ENCODE measurements around the gene KIF18B. TPM values are rescaled to one million over a fixed set of nuclear protein-coding genes. Genes with fewer than 3 reads are reported as not detected.

Gene KIF18B
- total RNA-seq, 1 donor from 2014 or later, result 22.5 TPM

DNA sequence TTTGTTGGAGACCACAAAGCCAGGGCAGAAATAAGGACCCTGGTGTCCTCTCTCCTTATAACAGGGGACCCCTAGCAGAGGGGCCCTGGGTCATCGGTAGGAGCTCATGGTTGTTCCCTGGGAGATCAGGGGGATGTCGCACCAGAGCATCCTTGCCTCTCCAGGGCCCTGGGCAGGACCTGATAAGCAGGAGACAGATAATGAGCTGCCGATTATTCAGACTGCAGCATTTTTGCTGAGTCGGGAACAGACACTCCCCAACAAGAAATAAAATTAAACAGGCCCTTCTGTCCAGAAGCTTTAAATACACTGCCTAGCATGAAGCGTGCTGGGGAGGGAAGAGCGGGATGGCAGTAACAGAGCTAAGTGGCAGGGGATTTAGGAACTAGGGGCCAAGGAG lies 16.9 kb downstream of the KIF18B start:
- TF ChIP-seq, protein P1, sequence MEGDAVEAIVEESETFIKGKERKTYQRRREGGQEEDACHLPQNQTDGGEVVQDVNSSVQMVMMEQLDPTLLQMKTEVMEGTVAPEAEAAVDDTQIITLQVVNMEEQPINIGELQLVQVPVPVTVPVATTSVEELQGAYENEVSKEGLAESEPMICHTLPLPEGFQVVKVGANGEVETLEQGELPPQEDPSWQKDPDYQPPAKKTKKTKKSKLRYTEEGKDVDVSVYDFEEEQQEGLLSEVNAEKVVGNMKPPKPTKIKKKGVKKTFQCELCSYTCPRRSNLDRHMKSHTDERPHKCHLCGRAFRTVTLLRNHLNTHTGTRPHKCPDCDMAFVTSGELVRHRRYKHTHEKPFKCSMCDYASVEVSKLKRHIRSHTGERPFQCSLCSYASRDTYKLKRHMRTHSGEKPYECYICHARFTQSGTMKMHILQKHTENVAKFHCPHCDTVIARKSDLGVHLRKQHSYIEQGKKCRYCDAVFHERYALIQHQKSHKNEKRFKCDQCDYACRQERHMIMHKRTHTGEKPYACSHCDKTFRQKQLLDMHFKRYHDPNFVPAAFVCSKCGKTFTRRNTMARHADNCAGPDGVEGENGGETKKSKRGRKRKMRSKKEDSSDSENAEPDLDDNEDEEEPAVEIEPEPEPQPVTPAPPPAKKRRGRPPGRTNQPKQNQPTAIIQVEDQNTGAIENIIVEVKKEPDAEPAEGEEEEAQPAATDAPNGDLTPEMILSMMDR (conservative IDR thresholded peaks at IDR 0.05; ENCODE audit: low read depth, low read length), result no peak
- no peak overlapping the region for H3K4me3 ChIP-seq (ENCODE audit: low read depth, low read length)
- no peak for DNase-seq (ENCODE audit: low read depth)

DNA sequence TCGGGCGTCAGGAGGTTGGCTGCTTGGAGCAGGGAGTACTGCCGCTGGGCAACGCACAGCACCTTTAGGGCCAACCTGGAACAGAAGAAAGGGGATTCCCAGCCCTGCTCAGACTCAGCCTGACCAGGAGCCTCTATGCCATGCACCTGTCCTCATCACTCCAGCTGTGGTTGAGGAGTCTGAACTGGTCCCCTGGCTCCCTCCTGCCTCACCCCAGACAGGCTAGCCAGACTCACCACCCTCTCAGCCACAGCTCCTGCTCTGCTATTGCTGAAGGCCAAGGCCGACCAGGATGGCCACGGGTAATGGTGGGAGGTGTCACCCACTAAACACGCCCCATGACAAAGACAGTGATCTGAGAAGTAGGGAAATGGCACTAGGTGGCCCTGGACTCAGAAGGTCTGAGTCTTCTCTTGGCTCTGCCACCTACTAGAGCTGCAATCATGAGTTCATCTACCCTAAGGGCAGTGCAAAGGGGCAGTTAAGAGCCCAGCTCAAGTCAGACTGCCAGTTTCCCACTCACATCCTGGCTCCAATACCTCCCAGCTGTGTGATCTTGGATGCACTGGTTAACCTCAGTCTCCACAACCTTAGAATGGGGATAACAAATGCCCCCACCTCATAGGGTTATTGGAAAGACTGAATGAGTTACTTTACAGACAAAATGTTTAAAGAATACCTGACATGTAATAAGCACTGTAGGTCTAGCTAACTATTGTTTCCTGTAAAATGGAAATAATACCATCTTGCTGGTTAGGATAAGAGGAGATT lies 18.4 kb downstream of the KIF18B start:
- TF ChIP-seq, protein P1 (conservative IDR thresholded peaks at IDR 0.05; ENCODE audit: low read depth, low read length), result no peak
- H3K4me3 ChIP-seq (ENCODE audit: low read depth, low read length), result no peak overlapping the region

DNA sequence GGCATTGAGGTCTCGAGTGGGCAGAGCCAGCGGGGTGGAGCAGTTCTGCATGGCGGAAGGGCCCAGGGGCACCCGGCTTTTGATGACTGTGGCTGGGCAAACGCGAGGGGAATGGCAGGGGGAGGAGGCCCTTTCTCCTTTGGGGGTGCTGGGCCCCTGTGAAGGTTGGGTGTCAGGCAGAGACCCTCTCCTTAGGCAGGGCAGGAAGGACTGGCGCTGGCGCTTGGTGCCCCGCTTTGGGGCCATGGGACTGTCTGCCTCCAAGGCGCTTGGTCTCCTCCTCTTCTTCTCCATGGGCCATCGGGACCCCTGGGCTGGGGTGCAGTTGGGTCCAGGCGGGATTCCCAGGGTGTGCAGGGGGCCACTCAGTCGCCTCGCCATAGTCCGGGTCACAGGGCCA lies 19.4 kb downstream of the KIF18B start:
- TF ChIP-seq, protein P1 (conservative IDR thresholded peaks at IDR 0.05; ENCODE audit: low read depth, low read length), result no peak
- DNase-seq (ENCODE audit: low read depth), result no peak
- no peak overlapping the region for H3K4me3 ChIP-seq (ENCODE audit: low read depth, low read length)

More for the DNA sequence above, 18.4 kb downstream of the KIF18B start:
- DNase-seq (ENCODE audit: low read depth), result no peak

DNA sequence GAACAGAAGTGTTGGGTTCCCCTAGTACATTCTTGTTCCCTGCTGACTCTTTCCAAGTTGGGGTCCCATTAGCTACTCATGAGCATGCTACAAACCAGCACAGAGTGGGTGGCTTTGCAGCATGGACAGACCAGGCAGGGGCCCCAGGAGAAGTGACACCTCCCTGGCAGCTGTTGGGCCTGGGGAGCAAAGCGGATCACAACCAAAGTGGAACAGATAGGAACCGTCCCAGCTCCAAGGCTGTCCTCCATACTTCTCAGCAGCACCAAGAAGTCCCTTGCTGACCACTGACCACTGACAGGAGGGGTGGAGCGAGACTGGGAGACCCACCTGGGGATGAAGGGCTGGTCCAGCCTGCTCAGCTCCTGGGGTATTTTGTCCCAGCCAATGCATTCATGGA lies 19.9 kb downstream of the KIF18B start:
- TF ChIP-seq, protein P1 (conservative IDR thresholded peaks at IDR 0.05; ENCODE audit: low read depth, low read length), result no peak
- DNase-seq (ENCODE audit: low read depth), result no peak
- no peak overlapping the region for H3K4me3 ChIP-seq (ENCODE audit: low read depth, low read length)

DNA sequence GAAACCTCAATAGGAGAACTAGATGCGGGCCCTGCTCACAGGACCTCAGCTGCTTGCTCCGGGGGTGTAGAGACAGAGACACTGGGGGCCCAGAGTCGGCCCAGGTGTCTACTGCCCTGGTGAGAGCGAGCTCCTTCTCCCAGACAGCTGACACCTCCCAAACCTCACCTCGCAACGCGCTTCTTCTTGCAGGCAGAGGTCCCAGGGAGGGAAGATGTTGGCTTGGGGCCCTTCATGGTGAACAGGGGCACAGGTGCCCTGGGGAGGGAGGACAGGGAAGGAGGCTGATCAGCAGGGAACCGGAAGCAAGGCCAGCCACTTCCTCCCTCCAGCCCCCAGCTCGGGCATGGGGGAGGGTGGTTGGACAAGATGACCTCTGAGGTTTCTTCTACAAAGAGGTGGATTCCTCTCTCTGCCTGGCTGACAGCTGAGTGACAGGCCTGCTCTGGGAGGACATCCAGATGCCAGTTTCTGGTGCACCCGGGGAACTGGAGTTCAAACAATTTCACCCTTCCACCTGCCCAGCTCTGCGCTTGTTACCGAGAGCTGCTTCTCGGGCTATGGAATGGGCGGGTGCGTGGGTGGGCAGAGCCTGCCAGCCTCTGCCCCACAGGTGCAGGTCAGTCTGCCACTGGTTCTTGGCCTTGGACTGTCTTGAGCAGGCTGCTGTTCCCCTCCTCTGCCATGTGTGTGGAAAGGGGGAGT lies 20.6 kb downstream of the KIF18B start:
- TF ChIP-seq, protein P1 (conservative IDR thresholded peaks at IDR 0.05; ENCODE audit: low read depth, low read length), result no peak
- no peak for DNase-seq (ENCODE audit: low read depth)
- H3K4me3 ChIP-seq (ENCODE audit: low read depth, low read length), result no peak overlapping the region

DNA sequence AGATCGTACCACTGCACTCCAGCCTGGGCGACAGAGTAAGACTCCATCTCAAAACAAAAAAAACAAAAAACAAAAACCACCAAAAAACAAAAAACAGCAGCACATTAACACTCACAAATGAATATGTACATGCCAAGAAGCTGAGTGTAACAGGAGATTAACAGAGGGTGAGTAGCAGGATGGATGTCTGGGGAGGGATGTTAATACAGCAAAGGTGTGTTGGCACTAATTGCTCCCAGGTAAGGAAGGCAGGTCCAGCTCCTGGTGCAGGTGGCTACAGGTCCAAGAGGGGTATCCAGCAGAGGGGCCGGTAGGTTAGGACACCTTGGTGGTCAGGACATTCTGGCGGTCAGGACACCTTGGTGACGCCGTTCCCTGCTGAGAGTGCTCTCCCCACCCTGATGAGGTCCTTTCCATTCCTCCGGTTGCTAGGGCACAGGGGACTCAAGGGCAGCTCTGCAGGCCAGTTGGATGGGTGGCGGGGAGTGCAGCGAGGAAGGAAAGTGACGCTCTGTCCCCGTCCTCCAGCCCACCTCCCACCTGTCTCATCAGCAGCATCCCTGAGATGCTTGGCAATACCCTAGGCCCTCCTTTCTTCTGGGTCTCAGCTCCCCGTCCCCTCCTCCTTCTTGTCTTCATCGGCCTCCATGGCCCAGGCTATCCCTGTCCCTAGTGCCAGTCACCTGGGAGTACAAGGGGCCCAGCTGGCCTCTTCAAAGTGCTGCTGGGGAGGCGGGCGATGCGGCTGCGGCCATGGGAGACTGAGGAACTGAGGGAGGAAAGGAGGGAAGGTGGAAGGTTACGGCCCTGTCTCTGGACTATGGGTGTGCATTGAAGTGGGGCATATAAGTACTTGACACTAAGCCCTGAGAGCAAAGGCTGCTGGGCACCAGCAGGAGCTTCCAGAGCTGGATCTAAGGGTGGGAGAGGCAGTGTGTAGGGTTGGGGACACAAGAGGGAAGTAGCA lies 21.6 kb downstream of the KIF18B start:
- no peak overlapping the region for H3K4me3 ChIP-seq (ENCODE audit: low read depth, low read length)
- TF ChIP-seq, protein P1 (conservative IDR thresholded peaks at IDR 0.05; ENCODE audit: low read depth, low read length), result no peak
- no peak for DNase-seq (ENCODE audit: low read depth)

Data from epithelial cell of proximal tubule (primary cell).